Measurements from ENCODE around the gene ST3GAL3.

ST3GAL3 gene

GRCh38 chr1:43890815-43891214 is 183.5 kb downstream of the ST3GAL3 start:
- no peak for DNase-seq
- Histone ChIP-seq H3K27ac (no peak overlapping the region), H3K4me3 (no peak overlapping the region), H3K36me3 (peaks cover 0 to 11% (median 0%) of the 10 kb centered on the region in 3 donors), H3K9me3 (no peaks in the 10 kb centered on the region), H3K27me3 (no peaks in the 10 kb centered on the region), H3K4me1 (no peaks in the 10 kb centered on the region)
- TF ChIP-seq, protein P1, sequence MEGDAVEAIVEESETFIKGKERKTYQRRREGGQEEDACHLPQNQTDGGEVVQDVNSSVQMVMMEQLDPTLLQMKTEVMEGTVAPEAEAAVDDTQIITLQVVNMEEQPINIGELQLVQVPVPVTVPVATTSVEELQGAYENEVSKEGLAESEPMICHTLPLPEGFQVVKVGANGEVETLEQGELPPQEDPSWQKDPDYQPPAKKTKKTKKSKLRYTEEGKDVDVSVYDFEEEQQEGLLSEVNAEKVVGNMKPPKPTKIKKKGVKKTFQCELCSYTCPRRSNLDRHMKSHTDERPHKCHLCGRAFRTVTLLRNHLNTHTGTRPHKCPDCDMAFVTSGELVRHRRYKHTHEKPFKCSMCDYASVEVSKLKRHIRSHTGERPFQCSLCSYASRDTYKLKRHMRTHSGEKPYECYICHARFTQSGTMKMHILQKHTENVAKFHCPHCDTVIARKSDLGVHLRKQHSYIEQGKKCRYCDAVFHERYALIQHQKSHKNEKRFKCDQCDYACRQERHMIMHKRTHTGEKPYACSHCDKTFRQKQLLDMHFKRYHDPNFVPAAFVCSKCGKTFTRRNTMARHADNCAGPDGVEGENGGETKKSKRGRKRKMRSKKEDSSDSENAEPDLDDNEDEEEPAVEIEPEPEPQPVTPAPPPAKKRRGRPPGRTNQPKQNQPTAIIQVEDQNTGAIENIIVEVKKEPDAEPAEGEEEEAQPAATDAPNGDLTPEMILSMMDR (IDR thresholded peaks at IDR 0.05): no peak
- intact Hi-C loops (cut with DNase I; ENCODE audit: low total_unique reads): no loop called here

GRCh38 chr1:43893006-43893405 is 185.7 kb downstream of the ST3GAL3 start:
- Histone ChIP-seq H3K4me1 (no peaks in the 10 kb centered on the region), H3K4me3 (no peak overlapping the region), H3K27ac (no peak overlapping the region), H3K9me3 (no peaks in the 10 kb centered on the region), H3K27me3 (no peaks in the 10 kb centered on the region), H3K36me3 (peaks cover 4 to 17% (median 9%) of the 10 kb centered on the region in 3 donors)
- TF ChIP-seq, protein P1 (IDR thresholded peaks at IDR 0.05): no peak
- intact Hi-C loops (cut with DNase I; ENCODE audit: low total_unique reads): no loop called here
- DNase-seq: peak in 1 of 2 donors; percentile 15

- H3K27me3 ChIP-seq: no peaks in the 10 kb centered on the region
- DNase-seq: no peak
- no peaks in the 10 kb centered on the region for H3K9me3 ChIP-seq
- intact Hi-C loops (cut with DNase I; ENCODE audit: low total_unique reads): no loop called here
- H3K36me3 ChIP-seq: peaks cover 6 to 55% (median 31%) of the 10 kb centered on the region in 3 donors
- H3K4me3 ChIP-seq: no peak overlapping the region
- H3K4me1 ChIP-seq: no peaks in the 10 kb centered on the region
- TF ChIP-seq, protein P1 (IDR thresholded peaks at IDR 0.05): no peak
- H3K27ac ChIP-seq: no peak overlapping the region
These were observed 191.6 kb downstream of the ST3GAL3 start for GRCh38 chr1:43898981-43899380.

DNA sequence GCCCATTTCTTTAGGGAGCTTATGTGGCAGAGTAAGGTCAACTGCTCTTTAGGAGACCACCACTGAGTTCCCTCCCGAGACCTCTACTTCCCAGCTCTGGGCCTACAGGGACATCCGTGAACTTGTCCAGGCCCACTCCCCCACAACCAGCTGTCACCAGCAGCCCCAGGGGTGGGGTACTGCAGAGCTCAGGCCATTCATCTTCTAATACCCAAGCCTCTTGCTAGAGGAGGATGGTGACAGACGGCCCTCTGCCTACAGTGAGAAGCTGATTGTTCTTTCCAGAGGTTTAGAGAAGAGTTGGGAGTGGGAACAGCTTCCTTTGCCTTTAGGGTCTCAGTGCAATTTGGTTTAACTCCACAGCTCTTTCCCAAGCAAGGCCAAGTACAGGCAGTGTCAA is 193.1 kb downstream of the ST3GAL3 start:
- DNase-seq: no peak
- peaks cover 6 to 48% (median 31%) of the 10 kb centered on the region in 3 donors for H3K36me3 ChIP-seq
- no peaks in the 10 kb centered on the region for H3K4me1 ChIP-seq
- TF ChIP-seq, protein P1 (IDR thresholded peaks at IDR 0.05): no peak
- no peak overlapping the region for H3K27ac ChIP-seq
- no peak overlapping the region for H3K4me3 ChIP-seq
- no peaks in the 10 kb centered on the region for H3K9me3 ChIP-seq
- intact Hi-C loops (cut with DNase I; ENCODE audit: low total_unique reads): no loop called here
- no peaks in the 10 kb centered on the region for H3K27me3 ChIP-seq

GRCh38 chr1:43901196-43901961 is 194.0 kb downstream of the ST3GAL3 start:
- intact Hi-C loops (cut with DNase I; ENCODE audit: low total_unique reads): no loop called here
- Histone ChIP-seq H3K4me3 (no peak overlapping the region), H3K36me3 (peaks cover 6 to 40% (median 28%) of the 10 kb centered on the region in 3 donors), H3K9me3 (no peaks in the 10 kb centered on the region), H3K27ac (no peak overlapping the region), H3K27me3 (no peaks in the 10 kb centered on the region), H3K4me1 (no peaks in the 10 kb centered on the region)
- TF ChIP-seq, protein P1 (IDR thresholded peaks at IDR 0.05): no peak
- no peak for DNase-seq

All from tibial artery (tissue), 4 donors.